GM06990 (cell line): ENCODE data around the gene GRIA2.

Source experiments
- DNase-seq: peaks from one replicate; pipeline ENCODE4 v3.0.0-alpha.2; 2011; ENCODE audit not compliant: insufficient read length; ENCODE audit errors: extremely low read depth
- H3K27me3 ChIP-seq: replicated peaks from 2 replicates; pipeline ENCODE4 v1.6.0; 2011; ENCODE audit warnings: low read length; ENCODE audit not compliant: control insufficient read depth, insufficient read depth
- H3K36me3 ChIP-seq: 2 replicates; pipeline ENCODE4 v1.5.1; 2011; ENCODE audit warnings: low read length; ENCODE audit not compliant: control insufficient read depth, insufficient read depth
- H3K4me3 ChIP-seq: replicated peaks from 2 replicates; pipeline ENCODE4 v1.5.1; 2011; ENCODE audit warnings: low read depth, mild to moderate bottlenecking, control low read depth, low read length
- CTCF ChIP-seq: IDR thresholded peaks from 2 replicates; pipeline ENCODE4 v1.5.1; 2011; ENCODE audit warnings: low read length, control low read depth, mild to moderate bottlenecking, inconsistent platforms; ENCODE audit not compliant: insufficient read depth, poor library complexity, severe bottlenecking

The GRIA2 gene

GRCh38 chr4:157196046-157196445 lies 24.5 kb upstream of the GRIA2 start:
- no peak for DNase-seq
- H3K36me3 ChIP-seq = no peaks in the 10 kb centered on the region
- no peak overlapping the region for H3K4me3 ChIP-seq
- no peaks in the 10 kb centered on the region for H3K27me3 ChIP-seq
- TF ChIP-seq CTCF = no peak

GRCh38 chr4:157204634-157205244 lies 15.8 kb upstream of the GRIA2 start:
- peak; percentile 59 for TF ChIP-seq CTCF

GRCh38 chr4:157217708-157218107 lies 2.8 kb upstream of the GRIA2 start:
- H3K36me3 ChIP-seq = no peaks in the 10 kb centered on the region
- peak; percentile 34 for TF ChIP-seq CTCF
- no peaks in the 10 kb centered on the region for H3K27me3 ChIP-seq
- no peak overlapping the region for H3K4me3 ChIP-seq
- no peak for DNase-seq

More at GRCh38 chr4:157204634-157205244, 15.8 kb upstream of the GRIA2 start:
- no peak for DNase-seq
- Histone ChIP-seq H3K36me3 (no peaks in the 10 kb centered on the region), H3K4me3 (no peak overlapping the region), H3K27me3 (no peaks in the 10 kb centered on the region)

GRCh38 chr4:157219711-157220370 lies 687 bp upstream of the GRIA2 start:
- no peak overlapping the region for H3K4me3 ChIP-seq
- H3K27me3 ChIP-seq = no peaks in the 10 kb centered on the region
- H3K36me3 ChIP-seq = no peaks in the 10 kb centered on the region
- no peak for TF ChIP-seq CTCF
- DNase-seq = no peak

- no peak overlapping the region for H3K4me3 ChIP-seq
- DNase-seq = no peak
- TF ChIP-seq CTCF = no peak
- H3K27me3 ChIP-seq = no peaks in the 10 kb centered on the region
- H3K36me3 ChIP-seq = no peaks in the 10 kb centered on the region
Measured at GRCh38 chr4:157221426-157221894, 932 bp downstream of the GRIA2 start.
